Natural killer cell (primary cell): ENCODE data around the gene ATP6V0A1. TPM values are rescaled to one million over a fixed set of nuclear protein-coding genes. Genes with fewer than 3 reads are reported as not detected.

Experiments
- ATAC-seq, 3 donors: fragments of 150-1000 bp in 2 of 3; fragments of 200-7000 bp in 1 of 3; cut with Tn5 transposase; 1 replicate in 1 of 3; 2 replicates in 2 of 3; pipeline ENCODE4 v1.10.0; 2021; ENCODE audit warnings: mild to moderate bottlenecking in 2 of 3, moderate library complexity in 2 of 3
- DNase-seq, 2 donors: peaks; one replicate each; pipeline versions ENCODE4 v3.0.0 to v3.0.0-alpha.2; 2013 to 2021; ENCODE audit warnings: mixed read lengths in 1 of 2
- H3K27ac ChIP-seq: one replicate; pipeline ENCODE4 v1.5.1; 2013; ENCODE audit warnings: mild to moderate bottlenecking, low read length
- H3K27me3 ChIP-seq: one replicate; pipeline ENCODE4 v1.6.1; 2013; ENCODE audit warnings: low read length; ENCODE audit not compliant: control insufficient read depth, insufficient read depth
- H3K36me3 ChIP-seq: one replicate; pipeline ENCODE4 v1.6.1; 2013; ENCODE audit warnings: low read length; ENCODE audit not compliant: control insufficient read depth, insufficient read depth
- H3K4me1 ChIP-seq: one replicate; pipeline ENCODE4 v1.6.1; 2013; ENCODE audit warnings: low read length; ENCODE audit not compliant: control insufficient read depth, insufficient read depth
- H3K4me3 ChIP-seq: one replicate; pipeline ENCODE4 v1.5.1; 2013; ENCODE audit warnings: low read length
- H3K9me3 ChIP-seq: one replicate; pipeline ENCODE4 v1.6.1; 2013; ENCODE audit warnings: low read length; ENCODE audit not compliant: control insufficient read depth, insufficient read depth
- H3K27ac Mint-ChIP-seq, 2 donors: one replicate each; pipeline ENCODE4 v1.8.0; 2022; ENCODE audit warnings: mild to moderate bottlenecking in 2 of 2, mixed read lengths in 2 of 2, moderate library complexity in 1 of 2
- H3K27me3 Mint-ChIP-seq, 2 donors: one replicate each; pipeline ENCODE4 v1.8.0; 2022; ENCODE audit warnings: low read depth in 2 of 2, mixed read lengths in 2 of 2
- H3K36me3 Mint-ChIP-seq: one replicate; pipeline ENCODE4 v1.8.0; 2022; ENCODE audit warnings: mixed read lengths
- H3K4me1 Mint-ChIP-seq, 2 donors: one replicate each; pipeline ENCODE4 v1.8.0; 2022; ENCODE audit warnings: mixed read lengths in 2 of 2
- H3K4me3 Mint-ChIP-seq: one replicate; pipeline ENCODE4 v1.8.0; 2022; ENCODE audit warnings: mild to moderate bottlenecking, moderate library complexity, mixed read lengths
- H3K9me3 Mint-ChIP-seq, 2 donors: one replicate each; pipeline ENCODE4 v1.8.0; 2022; ENCODE audit warnings: mixed read lengths in 2 of 2
- WGBS: methylation state at CpG from one replicate; pipeline ENCODE4 v1.1.7; 2013; ENCODE audit warnings: missing lambda C conversion rate; ENCODE audit not compliant: insufficient coverage; 5-methylcytosine and 5-hydroxymethylcytosine counted together
- intact Hi-C: fragments of 100-400 bp; cut with micrococcal nuclease; formaldehyde crosslinking; loops from one replicate; pipeline ENCODE4 v1.14.2; 2022
- total RNA-seq, 4 donors: library from RNA; stranded (reverse); fragments of 120-200 nt in 1 of 4; gene quantifications; one replicate each; pipeline versions ENCODE4 v1.2.3 to v1.2.4, GENCODE V29; 2013 to 2022
- TF ChIP-seq, protein P1 (sequence below): fragments of 200-600 bp; IDR thresholded peaks from one replicate; pipeline ENCODE4 v1.8.0; 2022; ENCODE audit warnings: antibody characterized with exemption

The ATP6V0A1 gene
- total RNA-seq, 3 donors from 2014 or later (not counting 1 experiment from before 2014, with no cell fraction given), result 4.8 to 33.5 (median 7.5) TPM

DNA sequence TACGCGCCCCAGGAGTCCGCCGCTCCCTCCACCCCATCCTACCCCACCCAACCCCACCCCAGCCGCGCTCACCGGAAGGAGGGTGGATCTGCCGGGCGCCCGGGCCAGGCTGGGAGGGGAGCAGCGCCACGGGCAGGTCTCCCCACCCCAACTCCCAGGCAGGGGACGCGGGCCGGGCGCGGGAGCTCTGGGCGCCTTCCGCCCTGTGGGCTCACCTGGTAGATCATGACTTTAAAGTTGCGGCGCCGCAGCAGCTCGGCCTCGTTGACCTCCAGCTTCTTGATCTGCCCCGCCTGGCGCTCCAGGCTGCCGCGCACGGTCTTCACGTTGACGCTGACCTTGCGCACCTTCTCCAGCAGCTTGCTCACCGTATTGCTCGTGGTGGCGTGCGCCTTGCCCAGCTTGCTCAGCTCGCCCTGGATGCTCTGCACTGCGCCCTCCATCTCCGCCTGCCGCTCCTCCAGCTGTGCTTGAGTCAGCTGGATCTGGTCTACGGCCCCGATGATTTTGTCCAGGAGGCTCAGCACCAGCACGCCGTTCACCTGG lies 36.2 kb upstream of the ATP6V0A1 start:
- Mint-ChIP-seq H3K27ac (no peak overlapping the region), H3K4me3 (peak overlapping the region; percentile 66), H3K4me1 (peaks cover 6 to 21% of the 10 kb centered on the region in 2 donors), H3K27me3 (peaks cover 35 to 43% of the 10 kb centered on the region in 2 donors), H3K36me3 (no peaks in the 10 kb centered on the region), H3K9me3 (no peaks in the 10 kb centered on the region)
- Histone ChIP-seq H3K4me1 (peaks cover 18% of the 10 kb centered on the region), H3K27me3 (peaks cover 28% of the 10 kb centered on the region), H3K4me3 (peak overlapping the region; percentile 11), H3K9me3 (no peaks in the 10 kb centered on the region), H3K36me3 (no peaks in the 10 kb centered on the region), H3K27ac (no peak overlapping the region)
- TF ChIP-seq, protein P1, sequence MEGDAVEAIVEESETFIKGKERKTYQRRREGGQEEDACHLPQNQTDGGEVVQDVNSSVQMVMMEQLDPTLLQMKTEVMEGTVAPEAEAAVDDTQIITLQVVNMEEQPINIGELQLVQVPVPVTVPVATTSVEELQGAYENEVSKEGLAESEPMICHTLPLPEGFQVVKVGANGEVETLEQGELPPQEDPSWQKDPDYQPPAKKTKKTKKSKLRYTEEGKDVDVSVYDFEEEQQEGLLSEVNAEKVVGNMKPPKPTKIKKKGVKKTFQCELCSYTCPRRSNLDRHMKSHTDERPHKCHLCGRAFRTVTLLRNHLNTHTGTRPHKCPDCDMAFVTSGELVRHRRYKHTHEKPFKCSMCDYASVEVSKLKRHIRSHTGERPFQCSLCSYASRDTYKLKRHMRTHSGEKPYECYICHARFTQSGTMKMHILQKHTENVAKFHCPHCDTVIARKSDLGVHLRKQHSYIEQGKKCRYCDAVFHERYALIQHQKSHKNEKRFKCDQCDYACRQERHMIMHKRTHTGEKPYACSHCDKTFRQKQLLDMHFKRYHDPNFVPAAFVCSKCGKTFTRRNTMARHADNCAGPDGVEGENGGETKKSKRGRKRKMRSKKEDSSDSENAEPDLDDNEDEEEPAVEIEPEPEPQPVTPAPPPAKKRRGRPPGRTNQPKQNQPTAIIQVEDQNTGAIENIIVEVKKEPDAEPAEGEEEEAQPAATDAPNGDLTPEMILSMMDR, result no peak
- DNase-seq (peak in 1 of 2 donors; percentile 50), ATAC-seq (peak; percentile 34 to 51 (median 39))
- intact Hi-C loops, result no loop called here
- under 1% methylated on average over 44 of the region's 44 CpGs for WGBS

DNA sequence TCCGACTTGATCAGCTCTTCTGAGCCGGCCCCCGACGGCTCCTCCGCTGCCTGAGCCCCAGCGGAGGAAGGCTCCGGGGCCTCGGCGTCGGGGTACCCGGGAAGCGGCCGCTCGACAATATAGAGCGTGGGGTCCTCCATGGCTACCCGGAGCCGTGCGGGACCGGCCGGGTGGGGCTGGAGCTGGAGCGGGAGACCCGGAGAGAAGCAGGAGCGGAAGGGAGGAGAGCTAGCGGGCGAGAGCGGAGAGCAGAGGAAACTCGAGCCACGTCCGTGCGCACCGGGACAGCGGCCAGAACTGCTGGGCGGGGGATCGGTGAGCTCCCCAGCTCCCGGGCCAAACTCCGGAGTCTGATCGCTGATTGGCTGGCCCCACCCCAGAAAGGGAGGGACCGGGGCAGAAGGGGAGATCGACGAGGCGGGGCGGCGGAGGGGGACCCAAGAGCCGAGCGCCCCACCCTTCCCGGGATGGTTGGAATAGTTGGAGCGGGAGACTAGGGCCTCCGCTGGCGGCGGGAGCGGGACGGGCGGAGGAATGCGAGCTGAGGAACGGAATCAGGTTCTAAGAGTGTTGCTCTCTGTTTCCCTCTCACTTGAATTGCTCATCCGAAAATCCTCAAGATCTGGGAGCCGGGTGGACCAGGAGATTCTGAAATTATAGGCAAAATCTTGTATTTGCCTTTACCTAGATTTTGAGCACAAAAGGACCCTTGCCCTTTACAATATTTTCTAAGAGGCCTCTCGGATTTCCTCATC lies 35.5 kb upstream of the ATP6V0A1 start, which contains the start of gene CAVIN1:
TSS of gene CAVIN1 (minus strand) at position 299 of the 755 bp plus-strand sequence. CDS start at position 140, 159 bp downstream.
- peak within 1 kb of the TSS; percentile 66 for H3K4me3 Mint-ChIP-seq
- H3K4me3 ChIP-seq, result peak within 1 kb of the TSS; percentile 11
- peaks cover 40 to 43% of the 10 kb centered on the region in 2 donors for H3K27me3 Mint-ChIP-seq
- H3K36me3 ChIP-seq, result no peaks in the 10 kb centered on the region
- WGBS, result 5% methylated on average over 57 of the region's 58 CpGs
- no peaks in the 10 kb centered on the region for H3K36me3 Mint-ChIP-seq
- no peak for DNase-seq
- no peaks in the 10 kb centered on the region for H3K9me3 ChIP-seq
- peak in 1 of 3 donors; percentile 36 for ATAC-seq
- TF ChIP-seq, protein P1, result no peak
- H3K27ac Mint-ChIP-seq, result no peak within 1 kb of the TSS
- H3K4me1 Mint-ChIP-seq, result peaks cover 6 to 21% of the 10 kb centered on the region in 2 donors
- H3K27ac ChIP-seq, result no peak within 1 kb of the TSS
- no peaks in the 10 kb centered on the region for H3K9me3 Mint-ChIP-seq
- H3K4me1 ChIP-seq, result peaks cover 18% of the 10 kb centered on the region
- H3K27me3 ChIP-seq, result peaks cover 28% of the 10 kb centered on the region
- intact Hi-C loops, result no loop called here

DNA sequence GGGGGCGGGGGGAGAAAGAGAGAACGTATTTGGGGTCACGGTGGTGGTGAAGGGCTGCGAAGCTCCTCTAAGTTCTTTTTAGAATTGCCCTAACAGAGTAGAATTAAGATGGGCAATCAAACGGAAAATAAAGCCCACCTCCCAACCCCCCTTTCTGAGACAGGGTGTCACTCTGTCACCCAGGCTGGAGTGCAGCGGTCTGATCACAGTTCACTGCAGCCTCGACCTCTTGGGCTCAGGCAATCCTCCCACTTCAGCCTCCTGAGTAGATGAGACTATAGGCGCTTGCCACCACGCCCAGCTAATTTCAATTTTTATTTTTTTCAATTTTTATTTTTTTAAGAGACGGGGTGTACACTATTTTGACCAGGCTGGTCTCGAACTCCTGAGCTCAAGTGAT lies 34.9 kb upstream of the ATP6V0A1 start:
- Mint-ChIP-seq H3K9me3 (no peaks in the 10 kb centered on the region), H3K36me3 (no peaks in the 10 kb centered on the region), H3K4me3 (no peak overlapping the region), H3K4me1 (peaks cover 6 to 25% of the 10 kb centered on the region in 2 donors), H3K27me3 (peaks cover 46 to 47% of the 10 kb centered on the region in 2 donors), H3K27ac (no peak overlapping the region)
- Histone ChIP-seq H3K9me3 (no peaks in the 10 kb centered on the region), H3K27ac (no peak overlapping the region), H3K4me3 (no peak overlapping the region), H3K4me1 (peaks cover 18% of the 10 kb centered on the region), H3K27me3 (peaks cover 28% of the 10 kb centered on the region), H3K36me3 (no peaks in the 10 kb centered on the region)
- 89% methylated on average over 9 of the region's 11 CpGs for WGBS
- DNase-seq (no peak), ATAC-seq (no peak)
- intact Hi-C loops, result no loop called here
- TF ChIP-seq, protein P1, result no peak
